Measurements from ENCODE around the gene TMEM179.
"Not testable (repeated sequence)": the region's sequence is repeated elsewhere in the genome, so short reads cannot be mapped to it uniquely, and the experiment has no call there.

Gene TMEM179

DNA sequence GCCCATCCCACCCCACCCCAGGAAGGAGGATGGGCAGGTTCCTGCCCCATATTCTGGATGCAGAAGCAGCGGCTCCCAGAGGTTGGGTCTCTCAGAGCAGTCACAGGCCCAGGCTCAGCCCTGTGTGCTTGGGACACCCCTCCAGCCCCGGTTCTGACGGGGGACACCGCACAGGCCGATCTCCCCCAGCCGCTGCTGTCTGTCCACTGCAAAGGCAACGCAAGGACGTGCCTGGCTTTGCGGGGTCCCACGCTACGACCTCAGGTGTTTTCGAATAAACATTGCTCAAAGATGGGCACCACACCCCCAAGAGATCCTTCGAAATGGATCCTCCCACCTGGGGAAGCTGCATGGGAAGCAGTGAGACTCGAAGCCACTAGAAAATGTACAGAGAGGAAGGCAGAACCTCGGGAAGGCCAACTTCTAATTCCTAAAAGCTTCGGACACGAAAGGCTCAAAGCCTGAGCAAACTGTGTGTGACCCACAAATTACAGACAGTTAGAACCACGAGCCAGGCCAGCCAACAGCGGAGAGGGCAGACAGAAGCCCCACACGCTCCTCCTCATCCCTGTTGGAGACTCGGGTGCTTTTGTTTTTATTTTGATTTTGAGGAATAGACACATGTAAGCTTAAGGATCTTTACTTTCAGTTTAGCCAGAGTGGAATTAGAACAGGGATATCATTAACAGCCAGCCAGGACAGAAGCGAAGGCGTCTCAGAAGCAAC is 14.2 kb downstream of the TMEM179 start:
- in situ Hi-C loops (cut with MboI; ENCODE audit: low pct_unique_long_range_greater_than_20kb, low sequenced_read_pairs), result no loop called here
- no peak for DNase-seq

DNA sequence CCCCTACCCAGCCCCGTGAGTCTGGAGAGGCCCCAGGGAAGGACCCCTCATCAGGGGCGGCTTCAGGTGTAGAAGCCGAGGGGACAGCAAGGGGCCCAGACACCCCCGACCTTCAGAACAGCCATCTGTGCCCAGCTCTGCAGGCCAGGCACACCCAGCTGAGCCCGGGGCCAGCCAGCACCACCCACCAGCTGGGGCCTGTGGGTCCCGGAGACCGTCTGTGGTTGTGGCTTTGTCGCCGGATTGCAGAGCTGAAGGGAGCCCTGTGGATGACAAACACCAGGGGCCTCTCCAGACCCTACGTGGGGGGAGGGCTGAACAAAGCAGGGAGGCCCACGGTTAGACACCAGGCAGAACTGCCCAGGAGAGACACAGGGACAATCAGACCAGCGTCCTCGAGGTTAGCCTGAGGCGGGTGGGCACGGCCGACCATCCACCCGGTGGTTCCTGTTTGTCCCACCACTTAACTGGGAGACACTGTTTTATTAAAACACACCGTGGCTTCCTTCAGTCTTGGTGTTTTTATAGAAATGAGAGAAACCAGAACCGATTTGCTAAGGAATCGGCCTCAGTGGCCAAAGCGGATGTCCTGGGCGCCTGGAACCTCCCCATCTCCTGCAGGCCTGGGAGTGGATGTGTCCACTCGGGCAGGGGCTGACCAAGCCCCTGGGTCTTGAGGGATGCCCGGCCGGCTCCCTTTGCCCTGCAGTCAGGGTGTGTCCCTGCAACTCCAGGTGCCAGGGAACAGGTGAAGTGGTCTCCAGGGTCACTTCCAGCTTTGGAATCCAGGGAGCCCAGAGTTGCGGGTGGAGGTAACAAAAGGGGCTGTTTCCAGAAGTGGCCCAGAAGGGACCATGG is 15.0 kb downstream of the TMEM179 start:
- in situ Hi-C loops (cut with MboI; ENCODE audit: low pct_unique_long_range_greater_than_20kb, low sequenced_read_pairs), result no loop called here
- no peak for DNase-seq

DNA sequence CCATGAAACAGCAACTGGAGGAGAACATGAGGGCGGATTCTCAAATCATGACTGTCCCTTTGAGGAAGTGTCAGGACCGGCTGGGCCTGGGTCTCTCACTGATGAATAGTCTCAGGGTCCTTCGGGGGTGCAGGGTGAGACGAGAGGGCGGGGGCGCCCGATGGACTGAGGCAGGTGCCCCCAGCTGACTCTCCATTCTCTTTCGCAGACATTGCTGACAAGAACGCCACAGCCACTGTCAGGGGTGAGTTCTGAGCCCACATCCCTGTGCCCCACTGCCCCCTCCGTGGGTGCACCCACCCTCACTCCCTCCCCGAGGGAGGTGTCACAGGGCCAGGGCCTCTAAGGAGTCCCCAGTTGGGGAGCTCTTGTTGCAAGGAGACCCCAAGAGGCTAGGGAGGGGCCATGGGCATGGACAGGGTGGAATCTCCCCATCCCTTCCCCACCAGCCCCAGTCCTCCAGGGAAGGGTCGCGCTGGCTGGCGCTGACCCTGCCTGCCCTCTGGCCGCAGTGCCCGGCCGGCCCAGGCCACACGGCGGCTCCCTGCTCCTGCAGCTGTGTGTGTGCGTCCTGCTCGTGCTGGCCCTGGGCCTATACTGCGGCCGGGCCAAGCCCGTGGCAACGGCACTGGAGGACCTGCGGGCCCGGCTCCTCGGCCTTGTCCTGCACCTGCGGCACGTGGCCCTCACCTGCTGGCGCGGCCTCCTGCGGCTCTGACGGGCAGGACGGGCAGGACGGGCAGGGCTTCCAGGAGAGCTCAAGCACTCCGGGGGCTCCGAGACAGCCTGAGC is 16.3 kb downstream of the TMEM179 start:
- no peak for DNase-seq
- in situ Hi-C loops (cut with MboI; ENCODE audit: low pct_unique_long_range_greater_than_20kb, low sequenced_read_pairs), result no loop called here

DNA sequence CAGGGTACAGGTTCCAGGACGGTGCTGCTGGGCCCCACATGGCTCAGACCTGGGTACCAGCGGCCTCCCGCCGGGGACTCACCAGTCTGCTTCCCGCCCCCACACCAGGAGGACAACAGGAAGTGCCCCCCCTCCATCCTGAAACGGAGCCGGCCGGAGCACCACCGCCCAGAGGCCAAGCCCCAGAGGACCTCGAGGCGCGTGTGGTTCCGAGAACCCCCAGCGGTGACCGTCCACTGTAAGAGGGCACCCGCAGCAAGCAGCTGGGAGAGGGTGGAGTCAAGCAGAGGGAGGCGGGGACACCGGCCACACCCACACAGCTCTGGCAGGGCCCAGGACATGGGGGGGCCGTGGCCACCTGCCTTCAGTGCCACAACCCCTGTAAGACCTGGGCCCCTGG is 16.9 kb downstream of the TMEM179 start:
- no peak for DNase-seq

DNA sequence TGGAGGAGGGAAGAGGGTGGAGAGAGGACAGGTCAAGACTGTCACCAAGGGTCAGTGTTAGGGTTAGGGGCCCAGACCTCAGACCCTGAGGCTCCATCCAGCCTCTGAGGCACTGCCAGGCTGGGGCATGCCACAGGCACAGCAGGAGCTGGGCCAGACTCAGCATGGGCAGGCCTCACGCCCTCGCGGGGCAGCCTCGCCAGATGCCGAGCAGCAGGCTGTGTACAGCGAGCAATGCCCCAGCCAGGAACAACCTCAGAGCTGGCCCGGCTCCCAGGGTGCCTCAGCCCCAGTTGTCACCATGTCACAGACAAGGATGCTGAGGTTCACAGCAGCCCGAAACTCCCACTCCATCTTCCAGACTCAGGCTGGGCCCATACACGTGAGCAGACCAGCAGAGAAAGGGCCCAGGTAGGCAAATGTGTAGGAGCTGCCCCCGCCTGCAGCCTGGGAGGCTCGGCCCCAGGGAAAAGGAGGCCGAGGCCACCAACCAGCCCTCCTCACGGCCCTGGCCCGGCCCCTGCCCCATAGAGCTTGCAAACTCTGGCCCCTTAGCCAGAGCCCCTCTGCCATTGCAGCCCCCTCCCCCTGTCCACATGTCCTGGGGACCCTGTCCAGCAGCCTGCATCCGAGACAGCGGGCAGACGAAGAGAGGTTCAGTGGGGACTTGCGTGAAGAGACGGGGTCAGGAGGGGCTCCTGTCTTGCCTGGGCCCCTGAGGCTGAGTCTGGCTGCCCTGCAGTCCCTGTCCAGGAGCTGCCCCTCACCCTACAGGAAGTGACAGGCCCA is 17.5 kb downstream of the TMEM179 start:
- DNase-seq, result no peak
- in situ Hi-C loops (cut with MboI; ENCODE audit: low pct_unique_long_range_greater_than_20kb, low sequenced_read_pairs), result no loop called here

More for the DNA sequence above, 16.9 kb downstream of the TMEM179 start:
- in situ Hi-C loops (cut with MboI; ENCODE audit: low pct_unique_long_range_greater_than_20kb, low sequenced_read_pairs), result no loop called here

DNA sequence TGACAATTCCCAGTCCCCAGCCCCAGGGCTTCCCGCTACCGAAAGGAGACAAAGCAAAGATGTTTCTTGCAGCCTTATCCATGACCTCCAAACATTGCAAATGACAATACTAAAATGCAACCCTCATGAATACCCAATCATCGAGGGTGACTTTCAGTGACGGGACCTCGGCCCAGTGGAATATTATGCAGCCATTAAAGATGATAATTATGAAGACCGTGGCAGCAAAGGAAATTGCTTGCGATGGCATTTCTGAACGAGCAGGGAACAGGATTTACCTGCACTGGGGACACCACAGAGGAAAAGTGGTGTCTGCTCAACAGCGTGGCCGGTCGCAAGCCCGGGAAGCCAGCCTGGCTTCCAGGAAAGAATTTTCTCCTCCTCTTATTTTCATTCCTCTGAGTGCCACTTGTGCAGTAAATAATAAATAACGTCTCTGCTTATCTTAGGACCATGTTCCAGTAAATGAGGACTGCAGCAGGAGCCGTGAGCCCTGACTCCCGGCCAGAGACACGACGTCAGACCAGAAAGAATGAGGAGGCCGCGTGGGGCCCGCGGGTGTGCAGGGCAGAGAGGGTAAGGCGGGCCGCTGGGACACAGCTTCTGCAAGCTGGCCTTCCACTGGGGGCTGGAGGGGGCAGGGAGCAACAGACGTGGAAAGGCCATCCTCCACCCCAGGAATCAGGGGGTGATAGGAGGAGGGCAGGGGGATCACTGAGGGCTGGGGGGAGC is 18.4 kb downstream of the TMEM179 start:
- in situ Hi-C loops (cut with MboI; ENCODE audit: low pct_unique_long_range_greater_than_20kb, low sequenced_read_pairs), result no loop called here
- DNase-seq, result no peak

DNA sequence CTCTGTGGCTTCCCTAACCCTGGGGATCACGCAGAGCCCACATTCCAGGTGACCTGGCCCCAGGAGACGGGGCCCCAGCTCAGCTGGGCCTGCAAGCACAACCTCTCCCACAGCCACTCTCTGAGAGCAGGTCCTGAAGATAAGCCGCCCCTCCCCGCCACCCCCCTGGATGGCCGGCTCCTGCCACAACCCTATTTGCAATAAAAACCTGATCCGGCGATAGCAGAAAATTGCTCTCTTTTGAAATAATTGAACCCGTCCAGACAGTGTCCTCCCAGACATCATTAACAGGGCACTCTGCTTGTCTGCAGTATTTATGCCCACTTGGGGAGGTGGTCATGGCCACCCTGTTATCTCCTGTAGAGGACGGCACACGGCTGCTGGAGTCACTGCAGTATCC is 20.0 kb downstream of the TMEM179 start:
- in situ Hi-C loops (cut with MboI; ENCODE audit: low pct_unique_long_range_greater_than_20kb, low sequenced_read_pairs), result no loop called here

DNA sequence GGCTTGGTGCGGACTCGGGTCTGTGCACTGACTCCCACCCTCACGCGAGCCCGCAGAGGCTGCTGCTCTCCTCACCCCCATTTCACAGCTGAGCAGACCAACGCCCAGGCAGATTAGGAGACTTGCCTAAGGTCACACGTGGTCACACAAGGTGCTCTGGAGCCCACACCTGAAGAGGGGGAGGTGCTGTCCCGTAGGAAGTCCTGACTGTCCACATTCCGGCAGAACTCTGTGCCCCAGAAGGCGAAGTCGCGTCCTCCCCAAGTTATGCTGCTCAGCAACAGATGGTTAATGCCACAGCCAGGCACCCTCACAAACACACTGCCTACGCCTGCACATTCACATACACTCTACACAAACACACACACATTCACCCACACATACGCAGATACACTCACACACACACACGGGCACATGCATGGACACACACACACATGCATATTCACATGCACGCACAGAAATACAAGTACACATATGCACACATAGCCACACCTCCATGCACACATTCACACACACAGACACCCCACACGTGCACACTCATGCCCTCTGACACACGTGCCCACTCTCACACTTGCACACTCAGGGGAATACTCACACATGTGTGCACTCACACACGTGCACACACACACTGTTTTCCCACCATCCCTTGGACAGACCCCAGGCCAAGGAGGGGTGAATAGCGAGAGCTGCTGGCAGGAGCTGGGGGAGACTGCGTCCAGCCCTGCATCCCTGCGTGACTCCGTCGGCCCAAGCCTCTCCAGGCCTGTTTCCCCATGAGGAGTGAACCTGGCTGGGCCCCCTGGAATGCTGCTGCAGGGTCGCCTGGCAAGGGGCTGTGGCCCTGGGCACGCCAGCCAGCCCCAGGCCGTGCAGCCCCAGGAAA is 20.9 kb downstream of the TMEM179 start:
- in situ Hi-C loops (cut with MboI; ENCODE audit: low pct_unique_long_range_greater_than_20kb, low sequenced_read_pairs), result no loop called here
- DNase-seq, result no peak

More for the DNA sequence above, 20.0 kb downstream of the TMEM179 start:
- DNase-seq, result no peak

DNA sequence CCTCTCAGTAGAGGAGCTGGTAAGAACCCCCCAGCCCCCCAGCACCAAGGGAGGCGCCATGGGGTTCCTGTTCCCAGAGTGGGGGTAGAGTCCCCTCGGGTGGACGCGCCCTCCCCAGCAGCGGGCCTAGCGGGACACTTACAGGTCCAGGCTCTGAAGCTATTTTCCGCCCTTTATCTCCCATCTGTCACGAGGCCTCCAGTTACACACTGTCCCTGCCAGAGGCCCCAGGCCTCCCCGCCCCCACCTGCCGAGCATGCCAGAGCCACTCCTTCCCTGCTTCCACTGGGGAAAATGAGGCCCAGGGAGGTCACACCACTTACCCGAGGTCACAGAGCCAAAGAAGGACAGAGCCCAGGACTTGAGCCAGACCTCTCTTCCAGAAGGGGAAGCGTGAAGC is 21.9 kb downstream of the TMEM179 start:
- no peak for DNase-seq
- in situ Hi-C loops (cut with MboI; ENCODE audit: low pct_unique_long_range_greater_than_20kb, low sequenced_read_pairs), result no loop called here

DNA sequence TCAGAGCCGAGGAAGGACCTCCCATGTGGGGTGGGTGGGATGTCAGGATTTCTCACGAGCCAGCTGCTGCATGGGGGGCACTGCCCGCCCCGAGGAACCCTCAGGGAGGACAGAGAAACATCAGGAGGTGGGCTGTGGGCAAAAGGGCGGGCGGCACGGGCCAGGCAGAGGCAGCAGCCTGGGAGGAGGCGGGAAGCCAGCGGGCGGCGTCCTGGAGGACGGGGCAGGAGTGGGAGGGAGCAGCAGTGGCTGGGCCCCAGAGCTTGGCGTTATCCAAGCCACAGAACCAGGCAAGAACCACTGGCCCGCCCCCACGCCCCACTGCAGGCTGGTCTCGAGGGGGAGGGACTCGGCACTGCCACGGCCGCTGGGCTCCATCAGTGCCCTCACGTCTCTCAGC is 22.6 kb downstream of the TMEM179 start:
- in situ Hi-C loops (cut with MboI; ENCODE audit: low pct_unique_long_range_greater_than_20kb, low sequenced_read_pairs), result no loop called here
- DNase-seq, result no peak

DNA sequence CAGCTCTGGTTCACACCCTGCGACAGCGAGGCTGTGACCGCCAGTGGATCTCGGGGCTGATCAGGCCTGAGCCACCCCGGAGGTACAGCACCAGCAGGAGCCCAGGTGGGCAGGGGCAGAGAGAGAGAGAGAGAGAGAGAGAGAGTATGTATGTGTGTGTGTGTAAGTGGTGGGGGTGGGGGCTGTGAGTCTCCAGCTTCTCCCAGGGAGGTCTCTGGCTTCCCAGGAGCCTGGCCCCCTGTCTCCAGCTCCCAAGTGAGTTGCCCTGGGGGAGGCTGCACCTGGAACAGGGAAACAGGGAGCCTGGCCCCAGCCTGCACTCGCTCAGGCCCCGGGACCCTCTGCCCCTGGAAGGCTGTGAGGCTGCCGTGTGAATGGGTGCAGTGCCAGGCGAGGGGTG is 23.1 kb downstream of the TMEM179 start:
- no peak for DNase-seq
- in situ Hi-C loops (cut with MboI; ENCODE audit: low pct_unique_long_range_greater_than_20kb, low sequenced_read_pairs), result no loop called here

DNA sequence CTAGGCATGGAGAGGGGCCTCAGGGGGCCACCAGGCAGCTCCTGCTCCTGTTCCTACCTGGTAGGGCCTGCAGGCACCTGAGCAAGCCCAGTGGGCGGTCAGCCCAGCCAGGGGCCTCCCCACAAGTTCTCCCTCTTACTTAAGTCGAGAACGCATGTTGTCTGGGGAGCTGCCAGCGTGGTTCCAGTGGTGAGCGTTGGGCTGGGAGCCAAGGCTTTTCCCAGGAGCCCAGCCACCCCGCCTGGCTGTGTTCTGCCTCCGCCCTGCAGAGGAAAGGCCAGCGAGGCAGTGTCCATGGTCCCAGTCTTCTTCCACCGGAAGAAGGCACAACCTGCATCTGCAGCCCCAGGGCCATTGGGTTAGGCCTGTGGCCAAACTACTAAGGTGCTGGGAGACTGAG is 23.6 kb downstream of the TMEM179 start:
- in situ Hi-C loops (cut with MboI; ENCODE audit: low pct_unique_long_range_greater_than_20kb, low sequenced_read_pairs), result no loop called here
- DNase-seq, result no peak

DNA sequence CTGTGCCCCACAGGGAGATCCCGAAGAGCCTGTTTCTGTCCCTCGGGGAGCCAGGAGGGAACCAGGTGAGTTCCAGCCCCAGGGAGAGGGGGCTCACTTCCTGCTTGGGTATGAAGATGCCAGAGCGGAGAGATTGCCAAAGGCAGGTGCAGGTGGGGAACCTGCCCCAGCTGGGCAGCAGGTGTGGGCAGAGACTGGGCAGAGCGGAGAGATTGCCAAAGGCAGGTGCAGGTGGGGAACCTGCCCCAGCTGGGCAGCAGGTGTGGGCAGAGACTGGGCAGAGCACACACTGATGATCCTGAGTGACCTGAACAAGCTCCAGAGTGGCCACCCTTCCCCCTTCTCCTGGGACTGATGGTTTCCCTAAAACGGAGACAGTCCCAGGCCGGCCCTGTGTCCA is 24.6 kb downstream of the TMEM179 start:
- DNase-seq; in situ Hi-C loops (cut with MboI; ENCODE audit: low pct_unique_long_range_greater_than_20kb, low sequenced_read_pairs): not testable (repeated sequence)

DNA sequence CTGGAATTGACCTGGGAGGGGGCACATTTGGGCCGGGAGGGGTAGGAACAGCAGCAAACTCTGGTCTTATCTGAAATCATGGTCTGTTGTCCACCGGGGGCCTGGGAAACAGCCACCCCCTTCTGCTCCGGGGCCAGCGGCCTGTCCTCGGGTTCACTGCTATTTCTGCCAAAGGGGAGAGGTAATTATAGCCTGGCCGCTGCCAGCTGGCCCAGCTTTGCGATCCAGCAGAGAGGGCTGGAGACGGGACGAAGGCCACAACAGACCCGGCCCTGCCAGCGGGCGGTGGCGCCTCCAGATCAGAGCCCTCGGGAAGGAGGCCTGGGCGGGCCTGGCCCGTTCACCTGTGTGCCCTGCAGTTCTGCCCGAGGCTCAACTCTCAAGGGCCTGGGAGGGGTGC is 25.1 kb downstream of the TMEM179 start, which contains the start of gene C14orf180:
C14orf180 (plus strand) TSS at position 258 of the 400 bp plus-strand sequence. CDS start 6,667 bp downstream, outside the sequence.
- DNase-seq, result no peak
- in situ Hi-C loops (cut with MboI; ENCODE audit: low pct_unique_long_range_greater_than_20kb, low sequenced_read_pairs), result no loop called here

DNA sequence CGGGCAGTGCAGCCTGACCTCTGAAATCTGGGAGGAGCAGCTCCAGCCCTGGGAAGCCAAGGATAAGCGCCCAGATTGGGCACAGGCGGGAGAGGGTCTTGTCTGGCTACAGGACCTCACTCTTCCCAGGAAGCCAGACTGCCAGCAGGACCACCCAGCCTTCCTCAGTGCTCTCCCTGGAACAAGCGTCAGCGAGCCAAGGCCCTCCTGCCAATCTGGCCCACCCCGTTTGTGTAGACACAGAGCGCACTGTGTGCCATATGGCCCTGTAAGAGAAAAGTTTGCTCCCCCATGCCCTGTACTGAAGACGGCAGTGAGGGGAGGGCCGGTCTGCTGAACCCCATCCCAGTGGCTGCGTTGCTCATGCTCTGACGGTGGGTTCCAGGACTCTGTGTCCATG is 26.3 kb downstream of the TMEM179 start:
- no peak for DNase-seq
- in situ Hi-C loops (cut with MboI; ENCODE audit: low pct_unique_long_range_greater_than_20kb, low sequenced_read_pairs), result no loop called here

DNA sequence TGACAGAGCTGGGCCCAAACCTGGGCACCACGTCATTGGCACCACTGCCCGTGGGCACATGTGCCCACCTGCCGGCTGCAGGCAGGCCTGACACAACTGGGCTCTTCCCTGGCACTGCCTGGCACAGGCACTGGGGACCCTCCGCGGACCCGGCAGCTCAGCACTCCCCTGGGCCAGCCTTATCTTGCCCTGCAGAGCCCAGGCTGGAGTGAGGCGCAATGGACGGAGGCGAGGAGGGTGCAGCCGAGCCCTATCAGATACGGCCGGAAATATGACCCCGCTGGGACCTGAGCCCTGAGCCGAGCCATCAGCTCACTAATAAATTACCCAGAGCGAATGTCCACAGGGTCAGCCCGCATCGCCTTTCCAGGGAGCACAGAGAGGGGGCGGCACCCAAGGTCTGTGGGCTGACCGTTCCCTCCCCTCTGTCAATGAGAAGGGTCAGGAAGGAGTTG is 26.7 kb downstream of the TMEM179 start:
- in situ Hi-C loops (cut with MboI; ENCODE audit: low pct_unique_long_range_greater_than_20kb, low sequenced_read_pairs), result no loop called here
- DNase-seq, result no peak

DNA sequence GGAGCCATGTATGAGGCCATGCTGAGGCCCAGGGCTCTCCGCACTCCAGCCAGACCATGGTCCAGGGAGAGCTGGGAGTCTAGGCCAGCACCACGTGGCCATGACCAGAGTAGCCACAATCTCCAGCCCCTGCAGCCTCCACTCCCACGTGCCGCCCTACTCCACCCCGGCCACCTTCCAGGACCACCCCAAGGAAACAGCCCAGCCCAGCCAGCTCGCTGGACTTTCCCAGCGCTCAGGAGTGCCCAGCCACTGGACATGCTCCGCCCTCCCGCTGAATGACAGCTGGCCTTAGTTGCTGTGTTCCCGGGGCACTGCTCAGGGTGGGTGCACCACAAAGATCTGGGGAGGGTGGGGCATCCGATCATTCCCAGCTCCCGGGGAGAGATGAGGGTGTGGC is 27.1 kb downstream of the TMEM179 start:
- DNase-seq, result no peak
- in situ Hi-C loops (cut with MboI; ENCODE audit: low pct_unique_long_range_greater_than_20kb, low sequenced_read_pairs), result no loop called here
